K562 (cell line): Measurements from ENCODE around the gene ASCC2. TPM values are rescaled to one million over a fixed set of nuclear protein-coding genes. Genes with fewer than 3 reads are reported as not detected.

ENCODE experiments used
- ATAC-seq: fragments of 200-7000 bp; cut with Tn5 transposase; 3 replicates; pipeline ENCODE4 v1.9.1; 2020; ENCODE audit warnings: moderate library complexity
- BruUV-seq: library from RNA; stranded (reverse); fragments of 400-500 nt; replicated peaks from 2 replicates; lab custom pipeline; 2021; lab: Mats Ljungman, UMichigan
- CTCF ChIA-PET: fragments of 300-600 bp; formaldehyde crosslinking; extraction: SDS; loops from one replicate; lab custom pipeline; 2021; ENCODE audit warnings: low intra/inter-chr PET ratio; lab: Yijun Ruan, JAX
- POLR2A ChIA-PET: fragments of 300-600, 350-650 bp; sonication (Branson Sonifier 250); formaldehyde crosslinking; extraction: SDS; loops from one replicate; lab custom pipeline; 2021; ENCODE audit warnings: antibody characterized with exemption, inconsistent platforms; lab: Yijun Ruan, JAX
- DNase-seq, 4 experiments: peaks; one replicate each; pipeline versions ENCODE4 v3.0.0 to v3.0.0-alpha.2; 2011 to 2018; ENCODE audit warnings: low spot score in 3 of 4, mixed read lengths in 3 of 4; ENCODE audit errors: extremely low read depth in 1 of 4
- FAIRE-seq: peaks from 2 replicates; lab custom pipeline; 2011; peaks lifted over from hg19 to GRCh38; lab: Jason Lieb, UNC
- H2AFZ ChIP-seq: 2 replicates; pipeline ENCODE4 v1.6.0; 2011; ENCODE audit warnings: low read depth, low read length, control low read depth, inconsistent platforms
- H3K27ac ChIP-seq: fragments of 200-600 bp; 3 replicates; pipeline ENCODE4 v1.8.0; 2011; ENCODE audit warnings: low read depth, mild to moderate bottlenecking, control low read depth, inconsistent platforms, low read length, moderate library complexity, mixed read lengths; ENCODE audit errors: extremely low read depth
- H3K27me3 ChIP-seq, 2 experiments: fragments of 300-600 bp in 1 of 2; 2 replicates in 1 of 2; 3 replicates in 1 of 2; pipeline versions ENCODE4 v1.6.0 to v1.8.0; 2011; ENCODE audit warnings: inconsistent platforms in 2 of 2, low read length in 2 of 2, mild to moderate bottlenecking in 1 of 2, mixed read lengths in 1 of 2, moderate library complexity in 1 of 2; ENCODE audit not compliant: control insufficient read depth in 2 of 2, insufficient read depth in 2 of 2
- H3K36me3 ChIP-seq: fragments of 300-600 bp; 3 replicates; pipeline ENCODE4 v1.8.0; 2011; ENCODE audit warnings: mild to moderate bottlenecking, low read length, inconsistent platforms; ENCODE audit not compliant: control insufficient read depth, insufficient read depth
- H3K4me1 ChIP-seq, 2 experiments: fragments of 200-600 bp in 1 of 2; replicated peaks in 1 of 2; 2 replicates in 1 of 2; 3 replicates in 1 of 2; pipeline versions ENCODE4 v1.5.1 to v1.8.0; 2011; ENCODE audit warnings: inconsistent platforms in 2 of 2, low read length in 2 of 2, mild to moderate bottlenecking in 1 of 2, mixed read lengths in 1 of 2, moderate library complexity in 1 of 2; ENCODE audit not compliant: control insufficient read depth in 2 of 2, insufficient read depth in 2 of 2
- H3K4me2 ChIP-seq: 2 replicates; pipeline ENCODE4 v1.6.1; 2011; ENCODE audit warnings: low read length, control low read depth, inconsistent platforms, mixed read lengths; ENCODE audit not compliant: insufficient read depth
- H3K4me3 ChIP-seq: fragments of 200-600 bp; sonication (generic), shearing (Covaris generic); 2 replicates; pipeline ENCODE4 v1.5.1; 2016; ENCODE audit warnings: control low read depth, inconsistent platforms
- H3K79me2 ChIP-seq: fragments of 200-600 bp; 3 replicates; pipeline ENCODE4 v1.8.0; 2011; ENCODE audit warnings: low read length, inconsistent platforms; ENCODE audit not compliant: control insufficient read depth, insufficient read depth
- H3K9ac ChIP-seq, 2 experiments: 2 replicates each; pipeline versions ENCODE4 v1.6.0 to v1.6.1; 2011; ENCODE audit warnings: low read depth in 2 of 2, low read length in 2 of 2, control low read depth in 1 of 2, inconsistent platforms in 1 of 2, mild to moderate bottlenecking in 1 of 2, mixed read lengths in 1 of 2; ENCODE audit not compliant: insufficient read depth in 1 of 2
- H3K9me1 ChIP-seq: one replicate; pipeline ENCODE4 v1.6.0; 2011; ENCODE audit warnings: inconsistent platforms, mild to moderate bottlenecking, low read length, moderate library complexity; ENCODE audit not compliant: control insufficient read depth, insufficient read depth
- H3K9me3 ChIP-seq: replicated peaks from 2 replicates; pipeline ENCODE4 v1.5.1; 2011; ENCODE audit warnings: low read depth, low read length, inconsistent platforms; ENCODE audit not compliant: control insufficient read depth, insufficient read depth
- H4K20me1 ChIP-seq: replicated peaks from 2 replicates; pipeline ENCODE4 v1.6.1; 2011; ENCODE audit warnings: low read length, inconsistent platforms, mixed read lengths; ENCODE audit not compliant: control insufficient read depth, insufficient read depth
- ATF6 ChIP-seq: sonication (generic); formaldehyde crosslinking; IDR thresholded peaks from 2 replicates; pipeline ENCODE4 v1.4.0; 2020; ENCODE audit warnings: mild to moderate bottlenecking, missing genetic modification reagents
- BCL6 ChIP-seq: fragments of 250-450 bp; sonication (Bioruptor Pico); IDR thresholded peaks from 2 replicates; pipeline ENCODE4 v1.4.0; 2020
- CC2D1A ChIP-seq: fragments of 450-650 bp; IDR thresholded peaks from 2 replicates; pipeline ENCODE4 v1.6.1; 2017; ENCODE audit warnings: mild to moderate bottlenecking
- GABPA ChIP-seq: fragments of 200-800 bp; sonication (Bioruptor generic); conservative IDR thresholded peaks from 2 replicates; pipeline ENCODE4 v1.6.1; 2016; ENCODE audit warnings: low read depth, missing genetic modification characterization, missing compliant biosample characterization
- MLX ChIP-seq, 2 experiments: fragments of 450-650 bp in 1 of 2; sonication (generic) in 1 of 2; formaldehyde crosslinking; conservative IDR thresholded peaks; 2 replicates each; pipeline versions ENCODE4 v1.4.0 to v1.8.1; 2020 to 2022; ENCODE audit warnings: mild to moderate bottlenecking in 1 of 2, missing genetic modification reagents in 1 of 2
- PKNOX1 ChIP-seq: fragments of 450-650 bp; IDR thresholded peaks from 2 replicates; pipeline ENCODE4 v1.6.1; 2016
- RFX1 ChIP-seq: fragments of 450-650 bp; IDR thresholded peaks from 2 replicates; pipeline ENCODE4 v1.6.1; 2016; ENCODE audit warnings: mild to moderate bottlenecking, moderate library complexity
- SNRNP70 ChIP-seq: fragments of 200-400 bp; formaldehyde crosslinking; optimal IDR thresholded peaks from 2 replicates; pipeline ENCODE3; 2017; ENCODE audit warnings: low read depth, low read length
- TSHZ1 ChIP-seq: fragments of 250-450 bp; sonication (Bioruptor Pico); IDR thresholded peaks from 2 replicates; pipeline ENCODE4 v1.4.0; 2020; ENCODE audit warnings: mild to moderate bottlenecking, moderate library complexity
- WGBS: fragments of 100-300 bp; shearing (Covaris generic); methylation state at CpG from one replicate; pipeline ENCODE4 v1.1.6; 2016; ENCODE audit warnings: low coverage, mixed read lengths; ENCODE audit not compliant: insufficient coverage; ENCODE audit errors: missing lambda C conversion rate; 5-methylcytosine and 5-hydroxymethylcytosine counted together
- in situ Hi-C: fragments of 300-500 bp; cut with MboI; formaldehyde crosslinking; loops from 4 replicates; pipeline ENCODE4 v1.15.0; 2018; ENCODE audit warnings: inconsistent platforms, mixed read lengths
- intact Hi-C: fragments of 100-400 bp; cut with micrococcal nuclease; formaldehyde crosslinking; loops from 2 replicates; pipeline ENCODE4 v1.14.2; 2022
- polyA plus RNA-seq, 8 experiments: library from polyadenylated mRNA; depleted of rRNA in 4 of 8; stranded (reverse) in 5 of 8; unstranded in 3 of 8; fragments of >200 nt; fragmentation: Nextera tagmentation in 2 of 8; fragmentation: Illumina TruSeq in 1 of 8; extraction: Ambion mirVana in 2 of 8; extraction: Trizol in 1 of 8; gene quantifications; 2 replicates each; pipeline versions ENCODE4 v1.2.1 to v1.2.3, GENCODE V29; 2011 to 2014; ENCODE audit warnings: inconsistent platforms in 1 of 8, missing spikeins in 1 of 8
- total RNA-seq, 7 experiments: library from RNA; depleted of rRNA in 6 of 7; stranded (reverse); fragments of >200 nt in 6 of 7; fragmentation: Illumina TruSeq in 2 of 7; extraction: Trizol in 2 of 7; gene quantifications; 2 replicates each; pipeline versions ENCODE4 v1.2.1 to v1.2.3, GENCODE V29; 2011 to 2021; ENCODE audit warnings: low replicate concordance in 1 of 7

The ASCC2 gene
- total and polyA plus RNA-seq, 9 of the 15 experiments (the other 6 are each of a cell fraction or from before 2014, with no cell fraction given), result 4.0 to 46.7 (median 26.8) TPM

GRCh38 chr22:29765905-29766631 is 72.0 kb downstream of the ASCC2 start (continued):
- TF ChIP-seq RFX1 (no peak), SNRNP70 (no peak), CC2D1A (no peak), ATF6 (CRISPR knock-in tag) (no peak), MLX (CRISPR knock-in tag; conservative IDR thresholded peaks at IDR 0.05) (no peak), GABPA (tag) (no peak), BCL6 (CRISPR knock-in tag) (no peak)
- TF ChIP-seq, all 486 proteins: peak for 3

- FAIRE-seq, result no peak
- no peak overlapping the region for H3K27ac ChIP-seq
- H3K4me1 ChIP-seq, result peaks cover 0 to 6% of the 10 kb centered on the region in 2 experiments; a peak in 2 of 5 replicates
- 57% methylated on average over 15 of the region's 15 CpGs for WGBS
- H2AFZ ChIP-seq, result no peak overlapping the region
- TF ChIP-seq TSHZ1, result no peak
- peak; percentile 42; the same call in 1 of the 2 replicates for TF ChIP-seq PKNOX1
- no peaks in the 10 kb centered on the region for H3K9me1 ChIP-seq
- no peak overlapping the region for H3K4me2 ChIP-seq
- no peaks in the 10 kb centered on the region for H4K20me1 ChIP-seq
- no peak for DNase-seq
- intact Hi-C loops, result no loop called here
- no peak for ATAC-seq
- peaks cover 12% of the 10 kb centered on the region for H3K79me2 ChIP-seq
- POLR2A ChIA-PET, result interaction anchor here (1.0 kb wide), 1 partner anchor 11 kb away, joined by 3 read pairs; no protein-coding TSS in a partner anchor
- H3K9me3 ChIP-seq, result no peaks in the 10 kb centered on the region
- H3K36me3 ChIP-seq, result no peaks in the 10 kb centered on the region
- no peak overlapping the region for H3K4me3 ChIP-seq
- H3K27me3 ChIP-seq, result no peaks in the 10 kb centered on the region
- in situ Hi-C loops, result no loop called here
- no TSS peak for BruUV-seq
- H3K9ac ChIP-seq, result no peak overlapping the region
- CTCF ChIA-PET, result no interaction called here
Observed at GRCh38 chr22:29762263-29762662, 75.8 kb downstream of the ASCC2 start.
